Epithelial cell of esophagus (primary cell): ENCODE results near the gene GPX4.
A peak's percentile ranks its signal among the peaks of the same experiment; 100 is the strongest.

Source experiments
- DNase-seq: peaks from one replicate; pipeline ENCODE4 v3.0.0; 2010; ENCODE audit warnings: low read depth
- H3K4me3 ChIP-seq: 2 replicates; pipeline ENCODE4 v1.5.1; 2011; ENCODE audit warnings: mild to moderate bottlenecking, low read length, control low read depth
- TF ChIP-seq, protein P1 (sequence below): IDR thresholded peaks from 2 replicates; pipeline ENCODE4 v1.5.1; 2011; ENCODE audit warnings: low read depth, mild to moderate bottlenecking, low read length, control low read depth, inconsistent platforms; ENCODE audit not compliant: insufficient read depth; ENCODE audit errors: missing control alignments

Gene GPX4

DNA sequence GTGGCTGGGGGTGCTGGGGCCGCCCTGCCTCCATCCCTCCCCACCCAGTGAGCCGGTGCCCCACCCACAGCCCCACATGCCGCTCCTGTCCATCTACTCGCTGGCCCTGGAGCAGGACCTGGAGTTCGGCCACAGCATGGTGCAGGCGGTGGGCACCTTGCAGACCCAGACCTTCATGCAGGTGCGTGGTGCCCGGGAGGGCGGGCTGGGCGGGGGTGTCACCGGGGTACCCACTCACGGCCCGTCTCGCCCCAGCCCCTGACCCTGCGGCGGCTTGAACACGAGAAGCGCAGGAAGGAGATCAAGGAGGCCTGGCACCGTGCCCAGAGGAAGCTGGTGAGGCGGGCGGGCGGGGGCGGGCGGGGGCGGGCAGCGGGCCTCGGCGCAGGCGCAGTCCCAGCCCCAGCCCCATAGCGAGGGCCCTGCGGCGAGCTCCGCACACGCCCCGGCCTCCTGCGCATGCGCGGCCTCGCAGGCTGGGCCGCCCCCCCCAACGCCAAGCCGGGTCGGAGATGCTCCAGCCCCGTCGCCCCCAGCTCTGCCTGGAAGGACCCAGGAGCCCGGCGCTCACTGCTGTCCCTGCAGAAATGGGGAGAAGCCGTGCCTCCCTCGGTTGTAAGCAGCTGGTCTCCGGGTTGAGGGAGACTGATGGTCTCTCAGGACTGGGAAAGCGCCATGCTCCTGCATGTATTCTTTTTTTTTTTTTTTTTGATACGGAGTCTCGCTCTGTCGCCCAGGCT is 29.1 kb upstream of the GPX4 start:
- no peak for DNase-seq
- TF ChIP-seq, protein P1, sequence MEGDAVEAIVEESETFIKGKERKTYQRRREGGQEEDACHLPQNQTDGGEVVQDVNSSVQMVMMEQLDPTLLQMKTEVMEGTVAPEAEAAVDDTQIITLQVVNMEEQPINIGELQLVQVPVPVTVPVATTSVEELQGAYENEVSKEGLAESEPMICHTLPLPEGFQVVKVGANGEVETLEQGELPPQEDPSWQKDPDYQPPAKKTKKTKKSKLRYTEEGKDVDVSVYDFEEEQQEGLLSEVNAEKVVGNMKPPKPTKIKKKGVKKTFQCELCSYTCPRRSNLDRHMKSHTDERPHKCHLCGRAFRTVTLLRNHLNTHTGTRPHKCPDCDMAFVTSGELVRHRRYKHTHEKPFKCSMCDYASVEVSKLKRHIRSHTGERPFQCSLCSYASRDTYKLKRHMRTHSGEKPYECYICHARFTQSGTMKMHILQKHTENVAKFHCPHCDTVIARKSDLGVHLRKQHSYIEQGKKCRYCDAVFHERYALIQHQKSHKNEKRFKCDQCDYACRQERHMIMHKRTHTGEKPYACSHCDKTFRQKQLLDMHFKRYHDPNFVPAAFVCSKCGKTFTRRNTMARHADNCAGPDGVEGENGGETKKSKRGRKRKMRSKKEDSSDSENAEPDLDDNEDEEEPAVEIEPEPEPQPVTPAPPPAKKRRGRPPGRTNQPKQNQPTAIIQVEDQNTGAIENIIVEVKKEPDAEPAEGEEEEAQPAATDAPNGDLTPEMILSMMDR = no peak
- H3K4me3 ChIP-seq = no peak overlapping the region

DNA sequence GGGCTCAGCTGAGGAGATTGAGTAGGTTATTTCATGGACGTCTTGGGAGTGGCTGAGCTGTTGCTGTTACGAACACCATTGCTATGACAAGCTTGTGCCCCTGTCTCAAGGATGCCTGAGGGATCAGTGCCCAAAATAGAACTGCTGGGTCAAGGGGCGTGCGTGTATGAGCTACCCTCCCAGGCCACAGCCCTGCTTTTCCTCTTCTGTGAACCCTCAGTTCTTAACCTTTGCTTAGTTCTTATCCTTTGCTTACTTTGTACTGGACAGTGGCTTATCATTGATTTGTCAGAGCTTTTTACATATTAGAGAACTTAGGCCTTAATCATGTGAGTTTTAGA is 27.8 kb upstream of the GPX4 start:
- TF ChIP-seq, protein P1 = no peak
- no peak overlapping the region for H3K4me3 ChIP-seq

DNA sequence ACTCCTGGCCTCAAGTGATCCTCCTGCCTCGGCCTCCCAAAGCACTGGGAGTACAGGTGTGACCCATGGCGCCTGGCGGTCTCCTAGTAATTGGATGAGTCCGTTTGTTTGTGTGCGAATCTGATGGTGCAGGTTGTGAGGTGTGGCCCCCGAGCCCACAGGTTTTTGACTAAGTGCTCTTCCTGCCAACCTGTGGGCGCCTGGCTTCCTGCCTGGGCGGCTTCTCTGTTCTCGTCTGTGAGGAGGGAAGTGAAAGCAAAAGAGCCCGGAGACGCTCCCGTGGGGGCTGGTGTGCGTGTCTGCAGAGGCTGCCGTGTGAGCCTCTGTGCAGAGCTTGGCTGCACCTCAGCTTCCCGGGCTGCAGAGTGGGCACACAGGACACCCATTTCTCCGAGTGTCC is 26.8 kb upstream of the GPX4 start:
- TF ChIP-seq, protein P1 = no peak
- DNase-seq = peak; percentile 66
- H3K4me3 ChIP-seq = peak overlapping the region; percentile 15

More for the DNA sequence above, 27.8 kb upstream of the GPX4 start:
- DNase-seq = no peak

DNA sequence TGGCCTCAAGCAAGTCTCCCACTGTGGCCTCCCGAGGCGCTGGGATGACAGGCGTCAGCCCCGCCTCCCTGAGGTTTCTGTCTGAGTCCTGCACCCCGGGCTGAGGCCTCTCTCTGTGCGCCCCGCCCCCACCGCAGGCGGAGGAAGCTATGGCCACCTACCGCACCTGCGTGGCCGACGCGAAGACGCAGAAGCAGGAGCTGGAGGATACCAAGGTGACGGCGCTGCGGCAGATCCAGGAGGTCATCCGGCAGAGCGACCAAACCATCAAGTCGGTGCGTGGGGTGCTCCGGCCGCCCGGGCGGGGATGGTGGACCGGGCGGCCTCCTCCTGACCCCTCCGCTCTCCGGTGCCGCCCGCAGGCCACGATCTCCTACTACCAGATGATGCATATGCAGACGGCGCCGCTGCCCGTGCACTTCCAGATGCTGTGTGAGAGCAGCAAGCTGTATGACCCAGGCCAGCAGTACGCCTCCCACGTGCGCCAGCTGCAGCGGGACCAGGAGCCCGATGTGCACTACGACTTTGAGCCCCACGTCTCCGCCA is 24.2 kb upstream of the GPX4 start:
- no peak overlapping the region for H3K4me3 ChIP-seq
- TF ChIP-seq, protein P1 = no peak
- no peak for DNase-seq

DNA sequence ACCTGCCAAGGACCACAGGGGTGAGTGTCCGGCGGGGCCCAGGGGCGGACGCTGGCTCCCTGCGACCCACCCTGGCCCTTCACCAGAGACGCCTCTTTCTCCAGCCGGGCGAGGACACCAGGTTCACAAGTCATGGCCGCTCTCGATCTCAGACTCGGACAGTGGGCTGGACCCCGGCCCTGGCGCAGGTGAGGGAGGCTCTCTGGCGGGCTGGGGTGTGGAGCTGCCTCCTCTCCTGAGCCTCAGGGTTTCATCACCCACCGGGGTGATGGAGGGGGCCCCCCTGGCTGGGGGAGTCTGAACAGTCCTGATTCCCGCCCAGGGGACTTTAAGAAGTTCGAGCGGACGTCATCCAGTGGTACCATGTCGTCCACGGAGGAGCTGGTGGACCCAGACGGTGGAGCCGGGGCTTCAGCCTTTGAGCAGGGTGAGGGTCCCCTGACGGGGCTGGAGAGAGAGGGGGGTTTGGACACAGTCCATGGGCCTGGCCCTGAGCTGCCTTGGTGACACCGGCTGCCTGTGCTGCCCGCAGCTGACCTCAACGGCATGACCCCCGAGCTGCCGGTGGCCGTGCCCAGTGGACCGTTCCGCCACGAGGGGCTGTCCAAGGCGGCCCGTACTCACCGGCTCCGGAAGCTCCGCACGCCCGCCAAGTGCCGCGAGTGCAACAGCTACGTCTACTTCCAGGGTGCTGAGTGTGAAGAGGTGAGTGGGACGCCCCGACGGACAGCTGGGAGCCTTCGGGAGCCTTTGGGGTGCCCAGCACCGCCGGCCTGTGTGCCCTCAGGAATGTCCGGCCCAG is 23.2 kb upstream of the GPX4 start:
- TF ChIP-seq, protein P1 = no peak
- no peak for DNase-seq
- H3K4me3 ChIP-seq = no peak overlapping the region

DNA sequence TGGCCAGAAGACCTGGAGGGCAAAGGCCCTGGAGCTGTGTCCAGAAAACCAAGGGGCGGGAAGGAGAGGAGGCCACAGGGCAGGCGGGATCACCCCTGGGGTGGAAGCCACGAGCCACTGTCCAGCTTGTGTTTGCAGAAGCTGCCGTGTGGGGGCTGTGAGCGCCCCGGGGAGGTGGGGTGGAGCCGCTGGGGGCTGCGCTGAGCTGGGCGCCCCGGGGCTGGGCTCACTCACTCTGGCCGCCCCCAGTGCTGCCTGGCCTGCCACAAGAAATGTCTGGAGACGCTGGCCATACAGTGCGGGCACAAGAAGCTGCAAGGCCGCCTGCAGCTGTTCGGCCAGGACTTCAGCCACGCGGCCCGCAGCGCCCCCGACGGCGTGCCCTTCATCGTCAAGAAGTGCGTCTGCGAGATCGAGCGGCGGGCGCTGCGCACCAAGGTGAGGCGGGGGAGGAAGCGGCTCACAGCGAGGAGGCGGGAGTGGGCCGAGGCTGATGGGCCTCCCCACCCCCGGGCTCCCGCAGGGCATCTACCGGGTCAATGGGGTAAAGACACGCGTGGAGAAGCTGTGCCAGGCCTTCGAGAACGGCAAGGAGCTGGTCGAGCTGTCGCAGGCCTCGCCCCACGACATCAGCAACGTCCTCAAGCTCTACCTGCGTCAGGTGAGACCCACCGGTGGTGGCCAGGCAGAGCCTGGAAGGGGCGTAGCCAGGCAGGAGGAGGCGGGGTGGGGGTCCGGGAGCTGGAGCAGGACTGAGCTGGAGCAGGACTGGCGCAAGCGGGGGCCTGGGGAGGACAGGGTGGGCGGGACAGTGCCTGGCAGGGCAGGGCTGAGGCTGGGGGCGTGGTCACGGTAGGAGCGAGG is 22.3 kb upstream of the GPX4 start:
- TF ChIP-seq, protein P1 = no peak
- H3K4me3 ChIP-seq = peak overlapping the region; percentile 43
- DNase-seq = no peak
